H9 (cell line): Measurements from ENCODE around the gene ITPR2. TPM values are rescaled to one million over a fixed set of nuclear protein-coding genes. Genes with fewer than 3 reads are reported as not detected.

Experiments used
- DNase-seq: peaks from one replicate; pipeline ENCODE4 v3.0.0-alpha.2; 2017
- H2AFZ ChIP-seq: one replicate; pipeline ENCODE4 v1.6.1; 2013; ENCODE audit warnings: mild to moderate bottlenecking, low read length, control low read depth, moderate library complexity
- H2AK5ac ChIP-seq: 2 replicates; pipeline ENCODE4 v1.6.1; 2013; ENCODE audit warnings: low read length, control low read depth, mixed read lengths; ENCODE audit not compliant: insufficient read length
- H2BK120ac ChIP-seq: one replicate; pipeline ENCODE4 v1.6.1; 2013; ENCODE audit warnings: low read depth, mild to moderate bottlenecking, low read length, control low read depth, inconsistent platforms; ENCODE audit not compliant: poor library complexity, severe bottlenecking
- H2BK12ac ChIP-seq: 2 replicates; pipeline ENCODE4 v1.6.1; 2013; ENCODE audit warnings: low read length, control low read depth, mixed read lengths, low read depth; ENCODE audit not compliant: insufficient read length
- H2BK15ac ChIP-seq: 2 replicates; pipeline ENCODE4 v1.6.1; 2013; ENCODE audit warnings: low read depth, low read length, control low read depth
- H2BK20ac ChIP-seq: one replicate; pipeline ENCODE4 v1.6.1; 2013; ENCODE audit warnings: low read depth, mild to moderate bottlenecking, low read length, control low read depth, inconsistent platforms; ENCODE audit not compliant: poor library complexity, severe bottlenecking
- H2BK5ac ChIP-seq: 2 replicates; pipeline ENCODE4 v1.6.1; 2013; ENCODE audit warnings: low read length, control low read depth, mixed read lengths; ENCODE audit not compliant: insufficient read length
- H3K14ac ChIP-seq: 2 replicates; pipeline ENCODE4 v1.6.1; 2013; ENCODE audit warnings: low read length, control low read depth; ENCODE audit not compliant: insufficient read depth
- H3K18ac ChIP-seq: 2 replicates; pipeline ENCODE4 v1.6.1; 2013; ENCODE audit warnings: low read depth, mild to moderate bottlenecking, mixed read lengths, low read length, control low read depth; ENCODE audit not compliant: insufficient read length
- H3K23ac ChIP-seq: 2 replicates; pipeline ENCODE4 v1.6.1; 2013; ENCODE audit warnings: low read length, control low read depth, mixed read lengths, low read depth; ENCODE audit not compliant: insufficient read length
- H3K23me2 ChIP-seq: 2 replicates; pipeline ENCODE4 v1.6.1; 2013; ENCODE audit warnings: low read depth, mild to moderate bottlenecking, mixed read lengths, low read length, control low read depth; ENCODE audit not compliant: insufficient read length, poor library complexity, severe bottlenecking
- H3K27ac ChIP-seq: 2 replicates; pipeline ENCODE4 v1.5.1; 2013; ENCODE audit warnings: low read length, control low read depth, mixed read lengths, low read depth; ENCODE audit not compliant: insufficient read length
- H3K27me3 ChIP-seq: 2 replicates; pipeline ENCODE4 v1.6.1; 2013; ENCODE audit warnings: low read length, control low read depth, inconsistent platforms; ENCODE audit not compliant: insufficient read depth
- H3K4ac ChIP-seq: 2 replicates; pipeline ENCODE4 v1.6.1; 2013; ENCODE audit warnings: low read depth, mild to moderate bottlenecking, control low read depth, inconsistent platforms, low read length, moderate library complexity
- H3K4me1 ChIP-seq: 2 replicates; pipeline ENCODE4 v1.6.1; 2013; ENCODE audit warnings: low read length, control low read depth, inconsistent platforms; ENCODE audit not compliant: insufficient read depth
- H3K4me2 ChIP-seq: 2 replicates; pipeline ENCODE4 v1.6.1; 2013; ENCODE audit warnings: low read length, control low read depth, mixed read lengths; ENCODE audit not compliant: insufficient read length, insufficient read depth
- H3K56ac ChIP-seq: 2 replicates; pipeline ENCODE4 v1.6.1; 2013; ENCODE audit warnings: low read depth, mild to moderate bottlenecking, mixed read lengths, low read length, control low read depth; ENCODE audit not compliant: insufficient read length
- H3K79me1 ChIP-seq: 2 replicates; pipeline ENCODE4 v1.6.1; 2013; ENCODE audit warnings: low read depth, mild to moderate bottlenecking, moderate library complexity, low read length, control low read depth, inconsistent platforms; ENCODE audit not compliant: insufficient read depth, poor library complexity, severe bottlenecking
- H3K79me2 ChIP-seq: 2 replicates; pipeline ENCODE4 v1.6.1; 2013; ENCODE audit warnings: low read length, control low read depth, inconsistent platforms; ENCODE audit not compliant: insufficient read depth
- H3K9ac ChIP-seq: 2 replicates; pipeline ENCODE4 v1.6.1; 2013; ENCODE audit warnings: low read length, control low read depth, mixed read lengths; ENCODE audit not compliant: insufficient read length; ENCODE audit errors: extremely low read depth
- H3K9me3 ChIP-seq: one replicate; pipeline ENCODE4 v1.6.1; 2013; ENCODE audit warnings: low read depth, low read length, inconsistent platforms; ENCODE audit not compliant: control insufficient read depth
- H3T11ph ChIP-seq: one replicate; pipeline ENCODE4 v1.6.1; 2013; ENCODE audit warnings: mild to moderate bottlenecking, low read length, control low read depth, inconsistent platforms
- H4K20me1 ChIP-seq: one replicate; pipeline ENCODE4 v1.6.1; 2013; ENCODE audit not compliant: control insufficient read depth, insufficient read length, insufficient read depth
- H4K5ac ChIP-seq: 2 replicates; pipeline ENCODE4 v1.6.1; 2013; ENCODE audit warnings: low read depth, mild to moderate bottlenecking, mixed read lengths, low read length, control low read depth; ENCODE audit not compliant: insufficient read length
- H4K8ac ChIP-seq: replicated peaks from 2 replicates; pipeline ENCODE4 v1.6.1; 2013; ENCODE audit warnings: low read length, control low read depth, mixed read lengths, low read depth; ENCODE audit not compliant: insufficient read length
- H4K91ac ChIP-seq: 2 replicates; pipeline ENCODE4 v1.6.1; 2013; ENCODE audit warnings: low read depth, mild to moderate bottlenecking, moderate library complexity, mixed read lengths, low read length, control low read depth; ENCODE audit not compliant: insufficient read length
- H3K27ac Mint-ChIP-seq, 3 experiments: 2 replicates in 2 of 3; 3 replicates in 1 of 3; pipeline ENCODE4 v1.8.0; 2020 to 2021; ENCODE audit warnings: mixed read lengths in 3 of 3, mild to moderate bottlenecking in 1 of 3, moderate library complexity in 1 of 3
- H3K27me3 Mint-ChIP-seq: 2 replicates; pipeline ENCODE4 v1.8.0; 2021; ENCODE audit warnings: low read depth, mild to moderate bottlenecking, moderate library complexity, mixed read lengths
- H3K36me3 Mint-ChIP-seq, 3 experiments: 2 replicates in 2 of 3; 3 replicates in 1 of 3; pipeline ENCODE4 v1.8.0; 2020 to 2021; ENCODE audit warnings: low read depth in 3 of 3, mixed read lengths in 3 of 3; ENCODE audit not compliant: insufficient read depth in 1 of 3
- H3K4me1 Mint-ChIP-seq, 2 experiments: 2 replicates each; pipeline ENCODE4 v1.8.0; 2020; ENCODE audit warnings: mixed read lengths in 2 of 2
- H3K4me3 Mint-ChIP-seq, 2 experiments: 2 replicates in 1 of 2; 3 replicates in 1 of 2; pipeline ENCODE4 v1.8.0; 2020 to 2021; ENCODE audit warnings: mild to moderate bottlenecking in 2 of 2, mixed read lengths in 2 of 2, moderate library complexity in 1 of 2
- H3K9me3 Mint-ChIP-seq, 2 experiments: 2 replicates in 1 of 2; 3 replicates in 1 of 2; pipeline ENCODE4 v1.8.0; 2020; ENCODE audit warnings: mild to moderate bottlenecking in 2 of 2, mixed read lengths in 2 of 2, moderate library complexity in 1 of 2
- WGBS: extraction: QIAGEN DNeasy Blood & Tissue Kit; methylation state at CpG from one replicate; pipeline ENCODE4 v1.1.7; 2013; ENCODE audit warnings: missing lambda C conversion rate, low lambda C conversion rate, mixed read lengths; ENCODE audit not compliant: insufficient read length; ENCODE audit errors: extremely low coverage; 5-methylcytosine and 5-hydroxymethylcytosine counted together
- total RNA-seq: library from RNA; stranded (reverse); gene quantifications from 2 replicates; pipeline ENCODE4 v1.2.1, GENCODE V29; 2021
- TF ChIP-seq, protein P1 (sequence below): fragments of 200-600 bp; sonication (generic); conservative IDR thresholded peaks from 3 replicates; pipeline ENCODE4 v1.8.0; 2021; ENCODE audit warnings: antibody characterized with exemption, mild to moderate bottlenecking

The ITPR2 gene
- total RNA-seq, 1 experiment from 2014 or later = 14.8 TPM

DNA sequence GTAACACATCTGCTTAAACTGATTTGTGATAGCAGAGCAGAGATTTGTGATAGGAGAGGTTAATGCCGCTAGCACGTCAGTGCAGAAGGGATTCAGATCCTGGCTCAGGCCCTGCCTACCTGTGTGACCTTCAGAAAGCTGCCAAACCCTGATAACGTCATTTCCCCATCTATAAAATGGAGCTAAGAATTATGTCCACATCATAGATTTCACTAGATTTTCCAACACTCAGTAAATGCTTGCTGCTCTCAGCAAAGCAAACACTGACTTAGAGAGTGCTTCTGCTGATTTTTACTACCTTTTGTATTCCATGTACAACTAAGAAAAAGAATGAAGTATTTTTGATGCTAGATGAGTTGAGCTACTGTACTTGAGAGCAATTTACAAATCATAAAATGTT lies 261.4 kb downstream of the ITPR2 start:
- H3K23ac ChIP-seq = no peak overlapping the region
- H3K4me1 ChIP-seq = peaks cover 4% of the 10 kb centered on the region; the same call in 1 of the 2 replicates
- H3K18ac ChIP-seq = no peak overlapping the region
- no peaks in the 10 kb centered on the region; the same call in 1 of the 2 replicates for H3K79me2 ChIP-seq
- H3K4me2 ChIP-seq = no peak overlapping the region
- H4K91ac ChIP-seq = no peak overlapping the region
- no peak overlapping the region for H3K56ac ChIP-seq
- H3K23me2 ChIP-seq = no peaks in the 10 kb centered on the region
- H3K79me1 ChIP-seq = no peaks in the 10 kb centered on the region
- no peak overlapping the region for H3T11ph ChIP-seq
- Mint-ChIP-seq H3K27ac (no peak overlapping the region; a peak in 1 of 7 replicates), H3K27me3 (no peaks in the 10 kb centered on the region), H3K4me3 (no peak overlapping the region), H3K36me3 (peaks cover 0 to 8% (median 7%) of the 10 kb centered on the region in 3 experiments; a peak in 4 of 7 replicates), H3K4me1 (peaks cover 7 to 11% of the 10 kb centered on the region in 2 experiments), H3K9me3 (no peaks in the 10 kb centered on the region)
- DNase-seq = no peak
- H2AK5ac ChIP-seq = no peak overlapping the region
- H2AFZ ChIP-seq = no peak overlapping the region
- no peaks in the 10 kb centered on the region for H3K9me3 ChIP-seq
- no peak overlapping the region for H2BK15ac ChIP-seq
- no peak overlapping the region for H3K27ac ChIP-seq
- no peaks in the 10 kb centered on the region for H3K27me3 ChIP-seq
- H2BK20ac ChIP-seq = no peak overlapping the region
- H4K20me1 ChIP-seq = no peaks in the 10 kb centered on the region
- TF ChIP-seq, protein P1, sequence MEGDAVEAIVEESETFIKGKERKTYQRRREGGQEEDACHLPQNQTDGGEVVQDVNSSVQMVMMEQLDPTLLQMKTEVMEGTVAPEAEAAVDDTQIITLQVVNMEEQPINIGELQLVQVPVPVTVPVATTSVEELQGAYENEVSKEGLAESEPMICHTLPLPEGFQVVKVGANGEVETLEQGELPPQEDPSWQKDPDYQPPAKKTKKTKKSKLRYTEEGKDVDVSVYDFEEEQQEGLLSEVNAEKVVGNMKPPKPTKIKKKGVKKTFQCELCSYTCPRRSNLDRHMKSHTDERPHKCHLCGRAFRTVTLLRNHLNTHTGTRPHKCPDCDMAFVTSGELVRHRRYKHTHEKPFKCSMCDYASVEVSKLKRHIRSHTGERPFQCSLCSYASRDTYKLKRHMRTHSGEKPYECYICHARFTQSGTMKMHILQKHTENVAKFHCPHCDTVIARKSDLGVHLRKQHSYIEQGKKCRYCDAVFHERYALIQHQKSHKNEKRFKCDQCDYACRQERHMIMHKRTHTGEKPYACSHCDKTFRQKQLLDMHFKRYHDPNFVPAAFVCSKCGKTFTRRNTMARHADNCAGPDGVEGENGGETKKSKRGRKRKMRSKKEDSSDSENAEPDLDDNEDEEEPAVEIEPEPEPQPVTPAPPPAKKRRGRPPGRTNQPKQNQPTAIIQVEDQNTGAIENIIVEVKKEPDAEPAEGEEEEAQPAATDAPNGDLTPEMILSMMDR = no peak
- H2BK120ac ChIP-seq = no peak overlapping the region
- no peak overlapping the region for H2BK5ac ChIP-seq
- H3K9ac ChIP-seq = no peak overlapping the region
- H3K14ac ChIP-seq = no peak overlapping the region
- no peak overlapping the region for H2BK12ac ChIP-seq
- no peak overlapping the region for H4K5ac ChIP-seq
- no peak overlapping the region for H3K4ac ChIP-seq
- no CpG with 5 or more reads among the region's 3 CpGs for WGBS
- no peak overlapping the region for H4K8ac ChIP-seq
